GM18498 (cell line): ENCODE data around the gene SLC15A2.
A peak's percentile ranks its signal among the peaks of the same experiment; 100 is the strongest.
"Not testable (repeated sequence)": the region's sequence is repeated elsewhere in the genome, so short reads cannot be mapped to it uniquely, and the experiment has no call there.

Experiments used
- ATAC-seq: cut with Tn5 transposase; IDR thresholded peaks from one replicate; pipeline ENCODE4 v1.9.1; 2021; ENCODE audit warnings: mild to moderate bottlenecking, moderate library complexity; ENCODE audit not compliant: unreplicated experiment

The SLC15A2 gene

DNA sequence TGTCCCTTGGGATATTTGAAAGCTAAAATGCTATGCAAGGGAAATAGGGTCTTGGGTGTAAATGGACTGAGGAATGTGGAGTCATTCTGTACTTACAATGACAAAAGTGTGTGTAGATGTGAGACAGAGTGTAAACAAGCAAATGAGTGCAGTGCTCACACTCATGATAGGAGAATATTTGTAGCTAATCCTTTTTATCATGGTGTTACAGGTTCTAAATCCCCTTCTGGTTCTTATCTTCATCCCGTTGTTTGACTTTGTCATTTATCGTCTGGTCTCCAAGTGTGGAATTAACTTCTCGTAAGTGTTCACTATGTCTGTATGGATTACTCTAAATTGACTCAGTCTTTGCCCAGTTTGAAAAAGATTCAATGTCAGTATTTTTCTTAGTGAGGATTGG is 30.5 kb downstream of the SLC15A2 start:
- no peak for ATAC-seq

DNA sequence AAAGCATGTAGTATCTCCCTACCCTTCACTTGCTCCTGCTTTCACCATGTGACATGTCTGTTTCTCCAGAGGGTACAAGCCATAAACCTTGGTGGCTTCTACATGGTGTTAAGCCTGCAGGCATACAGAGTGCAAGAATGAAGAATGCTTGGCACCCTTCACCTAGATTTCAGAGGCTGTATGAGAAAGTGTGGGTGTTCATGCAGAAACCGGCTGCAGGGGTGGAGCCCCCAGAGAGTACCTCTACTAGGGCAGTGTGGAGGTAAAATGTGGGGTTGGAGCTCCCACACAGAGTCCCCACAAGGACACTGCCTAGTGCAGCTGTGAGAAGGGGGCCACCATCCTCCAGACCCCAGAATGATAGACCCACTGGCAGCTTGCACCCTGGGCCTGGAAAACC is 32.2 kb downstream of the SLC15A2 start:
- ATAC-seq = no peak

DNA sequence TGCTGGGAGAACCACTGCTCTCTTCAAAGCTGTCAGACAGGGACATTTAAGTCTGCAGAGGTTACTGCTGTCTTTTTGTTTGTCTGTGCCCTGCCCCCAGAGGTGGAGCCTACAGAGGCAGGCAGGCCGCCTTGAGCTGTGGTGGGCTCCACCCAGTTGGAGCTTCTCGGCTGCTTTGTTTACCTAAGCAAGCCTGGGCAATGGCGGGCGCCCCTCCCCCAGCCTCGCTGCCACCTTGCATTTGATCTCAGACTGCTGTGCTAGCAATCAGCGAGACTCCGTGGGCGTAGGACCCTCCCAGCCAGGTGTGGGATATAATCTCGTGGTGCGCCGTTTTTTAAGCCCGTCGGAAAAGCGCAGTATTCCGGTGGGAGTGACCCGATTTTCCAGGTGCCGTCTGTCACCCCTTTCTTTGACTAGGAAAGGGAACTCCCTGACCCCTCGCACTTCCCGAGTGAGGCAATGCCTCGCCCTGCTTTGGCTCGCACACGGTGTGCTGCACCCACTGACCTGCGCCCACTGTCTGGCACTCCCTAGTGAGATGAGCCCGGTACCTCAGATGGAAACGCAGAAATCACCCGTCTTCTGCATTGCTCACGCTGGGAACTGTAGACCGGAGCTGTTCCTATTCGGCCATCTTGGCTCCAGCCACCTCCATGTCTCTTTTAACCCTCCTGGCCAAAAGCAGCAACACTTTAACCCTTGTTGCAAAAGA is 44.1 kb downstream of the SLC15A2 start:
- ATAC-seq = not testable (repeated sequence)

DNA sequence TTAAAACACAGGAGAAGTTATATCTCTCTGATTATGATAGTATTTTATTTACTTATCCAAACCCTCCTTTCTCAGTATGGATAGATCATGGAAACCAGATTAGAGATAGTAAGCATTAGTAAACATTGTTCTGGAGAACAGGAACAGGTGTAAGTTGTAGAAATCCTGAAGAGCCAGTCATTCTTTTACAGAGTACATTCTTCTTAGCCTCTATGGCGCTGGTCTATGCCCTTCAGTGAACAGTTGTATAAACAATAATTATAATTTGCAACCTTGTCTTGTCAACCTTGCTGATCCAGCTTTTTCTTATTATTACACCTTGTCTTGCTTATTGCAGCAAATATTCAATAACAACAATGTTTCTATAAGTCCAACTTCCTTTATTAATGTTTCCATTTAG is 47.4 kb downstream of the SLC15A2 start:
- ATAC-seq = no peak

DNA sequence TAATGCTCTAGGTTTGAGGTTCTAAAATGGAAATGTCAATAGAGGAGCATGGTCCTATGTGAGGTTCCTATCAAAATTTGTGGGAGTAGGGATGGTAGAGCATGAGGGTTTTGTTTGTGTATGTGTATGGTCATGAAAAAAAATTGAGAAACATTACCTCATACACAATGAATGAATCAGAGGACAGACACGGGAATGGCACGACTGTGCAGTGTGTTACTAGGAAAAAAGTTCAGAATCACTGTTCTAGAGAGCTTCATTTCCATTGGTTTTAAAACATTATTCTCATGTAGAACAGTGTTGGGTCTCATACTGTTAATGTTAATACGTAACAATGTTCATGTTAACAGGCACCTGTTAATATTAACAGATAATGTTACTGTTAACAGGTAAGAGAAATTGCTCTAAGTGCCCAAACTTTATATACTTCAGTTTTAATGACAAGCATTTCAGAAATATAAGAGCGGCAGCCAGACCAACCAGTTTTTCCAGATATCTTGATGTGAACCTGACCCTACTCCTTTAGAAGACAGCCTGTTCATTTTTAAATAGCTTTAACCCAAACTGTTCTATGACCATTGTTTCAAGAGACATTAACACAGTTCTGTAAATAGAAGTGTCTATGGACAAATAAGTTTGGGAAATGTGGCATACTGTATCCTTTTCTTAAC is 48.0 kb downstream of the SLC15A2 start:
- ATAC-seq = no peak

DNA sequence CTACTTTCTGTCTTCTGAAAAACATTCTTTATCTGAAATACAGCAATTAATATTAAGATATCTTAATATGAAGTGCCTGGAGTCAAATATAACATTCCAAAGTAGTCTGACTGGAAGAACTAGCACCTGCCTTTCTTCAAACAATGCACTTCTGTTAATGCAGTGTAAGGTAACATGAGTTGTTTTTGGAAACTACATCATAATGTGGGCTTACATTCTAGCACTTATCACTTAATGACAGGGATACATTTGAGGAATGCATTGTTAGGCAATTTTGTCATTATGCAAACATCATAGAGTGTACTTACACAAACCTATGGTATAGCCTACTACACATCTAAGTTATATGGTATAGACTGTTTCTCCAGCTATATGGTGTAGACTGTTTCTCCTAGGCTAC is 49.2 kb downstream of the SLC15A2 start:
- ATAC-seq = no peak

DNA sequence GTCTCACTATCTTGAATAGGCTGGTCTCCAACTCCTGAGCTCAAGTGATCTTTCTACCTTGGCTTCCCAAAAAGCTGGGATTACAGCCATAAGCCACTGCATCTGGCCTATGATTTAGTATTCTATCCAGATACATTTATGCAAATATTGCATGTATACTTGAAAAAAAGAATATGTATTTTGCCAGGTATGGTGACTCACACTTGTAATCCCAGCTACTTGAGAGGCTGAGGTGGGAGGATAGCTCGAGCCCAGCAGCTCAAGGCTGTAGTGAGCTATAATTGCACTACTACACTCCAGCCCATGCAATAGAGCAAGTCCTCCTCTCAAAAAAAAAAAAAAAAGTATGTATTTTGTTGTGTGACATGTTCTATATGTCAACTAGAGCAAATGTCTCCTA is 54.4 kb downstream of the SLC15A2 start:
- ATAC-seq = no peak

DNA sequence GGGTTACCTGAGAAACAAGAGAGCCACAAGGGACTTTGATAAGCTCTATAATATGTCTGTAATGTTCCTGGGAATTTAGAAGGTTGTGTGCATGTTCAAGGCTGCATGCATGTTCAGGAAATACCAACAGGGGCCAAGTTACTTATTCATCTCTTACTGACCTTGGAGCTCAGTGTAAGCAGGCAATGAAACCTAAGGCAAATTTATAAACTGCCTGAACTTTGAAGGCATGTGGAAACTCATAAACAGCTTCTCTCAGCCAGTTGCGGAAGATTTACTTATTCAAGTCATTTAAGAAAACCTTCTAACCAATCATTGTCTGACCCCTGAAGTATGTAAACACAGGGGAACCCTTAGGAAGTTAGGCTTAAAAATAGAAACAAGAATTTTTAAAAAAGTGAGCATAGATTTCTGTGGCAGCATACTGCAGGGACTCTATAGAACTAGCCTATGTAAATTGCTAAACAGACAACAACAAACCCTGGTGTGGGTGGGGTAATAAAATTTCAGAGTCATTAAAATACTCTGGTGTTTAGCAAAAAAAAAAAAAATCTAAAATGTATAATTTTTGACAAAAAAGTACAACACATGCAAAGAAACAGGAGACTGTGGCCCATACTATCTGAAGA is 57.2 kb downstream of the SLC15A2 start:
- no peak for ATAC-seq

DNA sequence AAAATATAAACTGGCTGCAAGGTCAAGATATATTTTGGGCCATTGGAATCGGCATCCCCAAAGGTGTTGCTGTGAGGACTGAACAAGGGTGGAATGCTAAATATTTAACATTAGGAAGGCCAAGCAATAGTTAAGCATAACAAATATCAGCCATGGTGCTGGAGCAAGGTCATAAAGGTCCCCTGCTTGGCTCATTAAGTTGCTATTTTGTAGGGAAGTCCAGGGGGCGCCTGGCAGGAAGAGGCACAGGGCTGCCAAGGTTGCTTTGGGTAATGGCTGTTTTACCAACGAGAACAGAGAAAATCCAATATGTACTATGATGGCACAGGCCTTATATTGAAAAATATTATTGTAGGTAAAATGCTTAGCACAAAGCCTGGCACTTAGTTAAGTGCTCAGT is 62.2 kb downstream of the SLC15A2 start:
- ATAC-seq = no peak

DNA sequence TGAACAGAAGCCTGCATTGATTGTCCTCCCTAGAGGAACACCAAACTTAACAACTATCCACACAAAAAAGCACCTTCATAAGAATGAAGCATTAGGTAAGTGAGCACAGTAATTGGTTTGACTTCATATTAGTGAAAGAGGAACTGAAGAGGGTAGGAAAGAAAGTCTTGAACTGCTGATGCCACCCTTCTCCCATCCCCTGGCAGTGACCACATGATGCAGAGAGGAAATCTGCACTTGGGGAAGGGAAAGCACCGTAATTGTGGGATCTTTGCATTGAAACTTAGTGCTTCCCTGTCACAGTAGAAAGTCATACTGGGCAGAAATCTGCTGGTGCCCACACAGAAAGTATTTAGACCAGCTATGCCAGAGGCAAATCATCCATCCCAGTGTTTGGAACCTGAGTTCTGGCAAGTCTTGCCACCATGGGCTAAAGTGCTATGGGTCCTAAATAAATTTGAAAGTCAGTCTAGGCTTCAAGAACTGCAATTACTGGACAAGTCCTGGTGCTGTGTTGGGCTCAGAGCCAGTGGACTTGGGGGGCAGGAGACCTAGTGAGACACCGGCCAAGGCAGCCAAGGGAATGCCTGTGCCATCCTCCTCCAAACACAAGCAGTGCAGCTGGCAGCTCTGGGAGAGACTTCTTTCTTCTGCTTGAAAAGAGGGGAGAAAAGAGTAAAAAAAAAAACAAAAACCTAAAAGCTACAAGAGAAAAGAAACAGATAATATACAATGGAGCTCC is 63.6 kb downstream of the SLC15A2 start:
- peak; percentile 70 for ATAC-seq

DNA sequence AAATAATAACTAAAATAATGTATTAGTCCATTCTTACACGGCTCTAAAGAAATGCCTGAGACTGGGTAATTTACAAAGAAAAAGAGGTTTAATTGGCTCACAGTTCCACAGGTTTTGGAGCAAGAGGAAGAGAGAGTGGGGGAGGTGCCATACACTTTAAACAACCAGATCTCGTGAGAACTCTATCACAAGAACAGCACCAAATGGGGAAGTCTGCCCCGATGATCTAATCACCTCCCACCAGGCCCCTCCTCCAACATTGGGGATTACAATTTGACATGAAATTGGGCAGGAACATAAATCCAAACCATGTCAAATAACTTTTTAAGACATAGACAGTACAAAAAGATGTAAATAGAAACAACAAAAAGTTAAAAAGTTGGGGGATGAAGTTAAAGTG is 64.6 kb downstream of the SLC15A2 start:
- no peak for ATAC-seq

DNA sequence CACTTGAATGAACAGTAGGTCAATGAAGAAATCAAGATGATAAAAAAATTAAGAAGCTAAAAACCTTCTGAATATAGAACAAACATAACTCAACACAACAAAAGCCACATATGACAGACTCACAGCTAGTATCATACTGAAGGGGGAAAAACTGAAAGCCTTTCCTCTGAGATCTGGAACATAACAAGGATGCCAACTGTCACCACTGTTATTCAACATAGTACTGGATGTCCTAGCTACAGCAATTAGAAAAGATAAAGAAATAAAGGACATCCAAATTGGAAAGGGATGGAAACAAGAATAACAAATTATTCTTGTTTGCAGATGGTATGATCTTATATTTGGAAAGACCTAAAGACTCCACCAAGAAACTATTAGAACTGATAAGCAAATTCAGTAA is 67.1 kb downstream of the SLC15A2 start:
- ATAC-seq = no peak

DNA sequence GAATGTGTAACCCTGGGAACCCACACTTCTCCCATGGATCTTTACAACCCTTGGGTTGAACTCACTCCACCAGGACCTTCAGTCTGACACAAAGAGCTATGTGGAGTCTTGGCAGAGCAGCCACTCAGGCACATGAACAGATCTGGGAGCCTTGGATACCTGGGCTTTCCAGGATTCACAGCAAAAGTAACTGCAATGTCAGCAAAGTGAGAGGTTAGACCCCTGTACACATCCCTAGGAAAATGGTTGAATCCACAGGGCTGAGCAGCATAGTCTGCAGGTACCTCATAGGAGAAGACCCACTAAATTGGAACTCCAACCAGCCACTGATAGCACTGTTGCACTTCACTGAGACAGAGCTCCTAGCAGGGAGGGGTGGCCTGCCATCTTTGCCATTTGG is 68.2 kb downstream of the SLC15A2 start:
- ATAC-seq = no peak

DNA sequence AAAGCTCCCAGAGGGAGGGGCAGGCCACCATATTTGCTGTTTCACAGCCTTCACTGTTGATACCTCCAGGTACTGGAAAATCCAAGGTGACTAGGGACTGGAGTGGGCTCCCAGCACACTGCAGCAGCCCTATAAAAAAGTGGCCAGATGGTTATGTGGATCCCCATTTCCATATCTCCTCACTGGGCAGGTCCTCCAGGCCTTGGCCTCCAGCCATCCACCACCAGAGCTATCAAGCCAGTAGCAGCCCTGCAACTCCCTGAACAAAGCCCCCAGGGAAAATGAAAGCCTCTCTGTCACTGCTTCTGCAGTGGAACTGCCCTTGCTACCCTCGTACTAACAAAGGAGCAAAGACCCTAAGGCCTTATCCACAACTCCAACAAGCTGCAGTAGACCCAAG is 69.4 kb downstream of the SLC15A2 start:
- no peak for ATAC-seq

DNA sequence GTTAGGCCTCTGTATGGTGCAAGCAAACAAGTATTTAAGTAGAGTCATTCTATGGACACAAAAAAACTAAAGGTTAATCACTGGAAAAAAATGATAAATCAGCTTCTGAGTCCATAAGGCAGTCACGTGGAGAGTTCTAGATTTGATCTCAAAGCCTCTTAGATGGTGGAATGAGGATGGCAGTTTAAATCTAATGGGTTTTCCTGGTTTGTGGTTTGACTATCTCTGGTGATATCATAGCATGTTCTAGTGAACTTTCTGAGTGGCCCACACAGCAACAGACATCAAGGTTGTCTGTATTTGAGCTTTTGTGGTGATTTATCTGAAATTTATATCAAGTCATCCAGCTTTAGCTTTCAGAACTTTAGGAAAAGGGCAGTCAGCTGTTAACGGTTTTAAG is 75.4 kb downstream of the SLC15A2 start:
- ATAC-seq = no peak

DNA sequence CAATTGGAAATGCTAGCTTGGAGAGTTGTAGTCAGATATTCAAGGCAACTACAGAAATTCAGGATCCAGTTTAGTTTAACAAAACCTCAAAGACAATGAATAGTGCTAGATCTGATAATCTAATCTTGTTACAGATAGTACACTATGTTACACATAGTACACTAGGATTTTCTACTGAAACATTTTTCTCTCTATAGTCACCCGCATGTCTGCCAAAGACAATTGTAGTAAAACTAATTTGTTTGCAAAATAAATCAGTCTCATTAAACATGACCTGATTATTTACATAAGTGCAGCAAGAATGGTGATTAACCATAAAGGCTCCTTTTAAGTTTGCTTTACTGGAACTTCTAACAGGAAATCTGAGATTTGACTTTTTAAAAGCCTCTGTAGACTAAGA is 75.8 kb downstream of the SLC15A2 start:
- no peak for ATAC-seq

DNA sequence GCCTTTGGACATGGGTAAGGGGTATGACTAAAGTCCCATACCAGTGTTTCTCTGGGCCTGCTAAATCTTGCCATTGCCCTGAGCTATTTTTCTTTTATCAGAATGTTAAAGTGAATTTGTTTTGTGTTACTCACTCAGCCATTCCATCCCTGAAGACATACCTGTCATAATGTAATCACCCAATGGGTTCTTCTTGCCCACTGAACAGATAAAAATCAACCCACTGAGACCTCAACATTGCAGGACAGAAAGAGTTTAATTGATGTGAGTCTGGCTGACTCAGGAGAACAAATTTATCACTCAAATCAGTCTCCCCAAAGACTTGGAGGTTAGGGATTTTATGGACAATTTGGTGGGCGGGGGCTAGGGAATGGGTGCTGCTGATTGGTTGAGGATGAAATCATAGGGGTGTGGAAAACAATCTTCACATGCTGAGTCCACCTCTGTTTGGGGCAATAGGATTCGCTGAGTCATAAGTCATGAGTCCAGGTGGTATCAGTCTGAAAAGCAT is 80.5 kb downstream of the SLC15A2 start:
- no peak for ATAC-seq

DNA sequence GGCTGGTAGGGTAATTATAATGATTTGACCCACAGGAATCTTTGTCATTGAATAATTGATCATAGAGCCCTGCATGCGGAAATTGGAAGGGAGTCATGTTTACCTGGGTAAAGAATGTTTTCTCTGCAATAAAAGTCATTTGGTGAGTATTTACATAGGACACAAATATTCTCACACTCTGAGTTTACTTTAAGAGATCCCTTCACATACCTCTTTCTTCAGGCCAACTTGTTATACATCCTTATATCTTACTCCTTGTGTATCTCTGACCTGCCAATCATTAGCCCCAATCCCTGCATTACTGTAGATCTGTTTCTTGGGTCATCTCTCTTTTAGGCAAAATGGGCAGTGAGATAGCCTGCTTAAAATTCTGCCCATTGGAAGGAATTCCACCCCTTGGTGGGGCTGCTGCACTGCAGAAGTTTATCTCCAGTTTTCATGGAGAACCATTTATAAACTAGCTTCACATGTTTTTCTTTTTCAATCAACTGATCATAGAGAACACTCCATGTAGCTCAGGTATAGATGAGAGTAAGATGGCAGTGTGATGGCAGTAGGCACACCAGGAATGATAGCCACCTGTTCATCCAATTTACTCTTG is 81.6 kb downstream of the SLC15A2 start:
- ATAC-seq = no peak

DNA sequence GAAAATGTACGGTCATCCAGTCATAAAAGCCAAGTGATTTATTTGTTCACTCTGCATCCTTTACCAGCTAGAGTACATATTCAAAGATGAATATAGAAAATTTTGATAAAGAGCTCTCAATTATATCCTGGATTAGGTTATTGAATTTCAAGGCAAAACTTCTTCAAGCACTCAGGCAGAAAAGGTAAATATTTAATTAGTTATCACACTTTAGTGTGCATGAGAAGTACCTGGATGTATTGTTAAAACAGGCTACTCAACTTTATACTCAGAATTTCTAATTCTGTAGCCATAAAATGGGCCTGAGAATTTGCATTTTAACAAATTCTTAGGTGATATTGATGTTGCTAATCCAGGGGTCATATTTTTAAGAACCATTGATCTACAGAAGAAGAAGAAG is 82.5 kb downstream of the SLC15A2 start:
- no peak for ATAC-seq

DNA sequence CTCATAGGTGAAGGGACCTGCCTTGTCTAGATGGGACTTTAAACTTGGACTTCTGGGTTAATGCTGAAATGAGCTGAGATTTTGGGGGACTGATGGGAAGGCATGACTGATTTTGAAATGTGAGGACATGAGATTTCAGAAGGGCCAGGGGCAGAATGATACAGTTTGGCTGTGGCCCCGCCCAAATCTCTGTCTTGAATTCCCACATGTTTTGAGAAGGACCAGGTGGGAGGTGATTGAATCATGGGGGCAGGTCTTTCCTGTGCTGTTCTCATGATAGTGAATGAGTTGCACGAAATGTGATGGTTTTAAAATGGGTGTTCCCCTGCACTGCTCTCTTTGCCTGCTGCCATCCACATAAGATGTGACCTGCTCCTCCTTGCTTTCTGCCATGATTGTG is 85.0 kb downstream of the SLC15A2 start:
- ATAC-seq = no peak
